NCI-H1092 treated with DMSO at 0.1 percent for 48 hours (cell line): ENCODE measurements around the gene OR5A1.
"Not testable (repeated sequence)": the region's sequence is repeated elsewhere in the genome, so short reads cannot be mapped to it uniquely, and the experiment has no call there.

ENCODE experiments used
- DNase-seq: peaks from one replicate; lab custom pipeline; 2025; lab: John Stamatoyannopoulos, UW

Gene OR5A1

DNA sequence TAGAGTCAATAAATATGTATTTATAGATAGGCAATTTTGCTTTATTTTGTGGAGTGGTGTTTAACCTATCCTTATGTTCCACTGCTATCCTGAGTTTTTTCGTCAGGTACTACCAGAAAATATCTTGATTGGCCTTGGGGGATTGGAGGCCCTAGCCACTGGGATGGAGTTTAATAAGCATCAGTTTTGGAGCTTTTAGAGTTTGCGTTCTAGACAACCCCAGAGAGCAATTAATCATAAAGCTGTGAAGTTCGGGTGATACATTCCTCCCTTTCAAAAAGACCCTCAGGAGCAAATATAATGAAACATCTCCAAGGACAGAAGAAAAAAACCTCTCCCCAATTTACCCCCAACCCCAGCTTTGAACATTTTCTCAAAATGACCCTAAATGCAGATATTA is at the start of gene OR5A1:
OR5A1 (plus strand) TSS at position 301 of the 400 bp plus-strand sequence. CDS start 6,700 bp downstream, outside the sequence.
- no peak for DNase-seq

GRCh38 chr11:59394186-59394585 is 42.1 kb upstream of the OR5A1 start:
- DNase-seq, result no peak

DNA sequence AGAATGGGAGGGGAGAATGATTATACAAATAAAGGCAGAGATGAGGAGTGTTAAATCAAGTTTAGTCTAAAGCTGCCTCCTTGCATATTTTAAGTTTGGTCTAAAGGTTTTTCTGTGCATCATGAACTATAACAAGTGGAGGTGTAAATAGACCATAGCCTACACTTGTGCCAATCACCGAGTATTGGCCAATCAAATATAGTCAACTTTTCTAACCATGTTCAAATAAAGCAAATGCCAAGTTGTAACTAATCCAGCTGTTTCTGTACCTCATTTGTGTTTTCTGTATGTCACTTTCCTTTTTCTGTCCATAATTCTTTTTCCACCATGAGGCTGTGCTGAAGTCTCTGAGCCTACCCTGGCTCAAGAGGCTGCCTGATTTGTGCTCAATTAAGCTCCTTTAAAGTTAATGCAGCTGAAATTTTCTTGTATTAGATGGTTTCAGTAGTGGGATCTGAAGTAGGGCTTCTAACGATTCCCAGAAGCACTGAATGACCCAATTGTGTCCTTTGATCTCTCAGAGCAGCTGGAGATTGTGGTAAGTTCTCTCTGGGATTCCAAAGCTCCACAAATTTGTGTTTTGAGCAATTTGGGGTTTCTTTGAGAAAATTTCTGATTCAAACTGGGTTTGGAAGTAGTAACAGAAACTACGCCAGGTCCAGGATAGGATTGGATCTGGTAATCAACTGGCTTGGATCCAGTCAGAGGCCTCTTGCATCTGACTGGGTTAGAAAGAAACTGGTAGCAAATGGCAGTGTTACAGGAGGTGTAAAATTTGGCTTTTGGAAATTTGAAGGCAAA is 35.6 kb upstream of the OR5A1 start:
- no peak for DNase-seq

DNA sequence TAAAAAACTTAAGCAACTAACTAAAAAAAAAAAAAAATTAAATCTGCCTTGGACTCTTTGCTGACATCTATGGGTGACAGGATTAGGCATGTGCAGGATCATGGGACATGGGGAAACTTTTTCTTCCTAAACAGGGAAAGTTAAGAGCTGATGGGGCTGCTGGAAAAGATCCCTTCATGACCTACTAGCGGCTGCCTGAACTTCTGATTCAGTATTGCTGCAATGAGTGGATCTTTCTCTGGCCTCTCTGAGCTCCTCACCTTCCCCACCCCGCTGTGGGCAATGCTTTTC is 35.1 kb upstream of the OR5A1 start:
- DNase-seq, result no peak

GRCh38 chr11:59403546-59403945 is 32.7 kb upstream of the OR5A1 start:
- no peak for DNase-seq

GRCh38 chr11:59413646-59414045 is 22.6 kb upstream of the OR5A1 start:
- no peak for DNase-seq

DNA sequence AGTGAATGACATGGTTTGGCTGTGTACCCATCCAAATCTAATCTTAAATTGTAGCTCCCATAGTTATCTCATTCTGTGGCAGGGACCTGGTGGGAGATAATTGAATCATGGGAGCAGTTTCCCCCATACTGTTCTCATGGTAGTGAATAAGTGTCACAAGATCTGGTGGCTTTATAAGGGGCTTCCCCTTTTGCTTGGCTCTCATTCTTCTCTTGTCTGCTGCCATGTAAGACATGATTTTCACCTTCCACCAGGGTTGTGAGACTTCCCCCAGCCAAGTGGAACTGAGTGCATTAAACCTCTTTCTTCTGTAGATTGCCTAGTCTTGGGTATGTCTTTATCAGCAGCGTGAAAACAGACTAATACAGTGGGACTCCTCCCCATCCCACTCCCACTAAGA is 21.2 kb upstream of the OR5A1 start:
- no peak for DNase-seq

DNA sequence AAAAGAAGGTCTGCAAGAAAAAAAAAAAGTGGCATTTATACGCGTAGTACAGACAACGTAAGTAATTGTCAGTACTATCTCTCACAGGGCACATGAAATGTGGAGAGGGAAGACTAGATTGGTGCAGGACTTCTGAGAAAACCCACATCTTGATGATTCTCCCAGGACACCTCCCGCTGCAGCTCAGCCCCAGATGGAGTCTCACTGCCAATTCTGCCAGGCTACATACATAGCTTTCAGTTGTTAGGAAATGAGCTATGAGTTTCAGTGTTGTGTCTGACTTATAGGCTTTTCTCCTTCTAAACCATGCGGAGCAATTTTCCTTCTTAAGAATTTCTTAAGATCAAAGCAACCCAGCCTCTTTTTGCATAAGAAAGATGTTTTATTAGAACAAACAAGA is 19.7 kb upstream of the OR5A1 start:
- no peak for DNase-seq

- no peak for DNase-seq
Measured at GRCh38 chr11:59417023-59417422, 19.2 kb upstream of the OR5A1 start.

- DNase-seq, result no peak
Measured at GRCh38 chr11:59418156-59418555, 18.1 kb upstream of the OR5A1 start.

GRCh38 chr11:59423835-59424234 is 12.4 kb upstream of the OR5A1 start:
- DNase-seq, result no peak

DNA sequence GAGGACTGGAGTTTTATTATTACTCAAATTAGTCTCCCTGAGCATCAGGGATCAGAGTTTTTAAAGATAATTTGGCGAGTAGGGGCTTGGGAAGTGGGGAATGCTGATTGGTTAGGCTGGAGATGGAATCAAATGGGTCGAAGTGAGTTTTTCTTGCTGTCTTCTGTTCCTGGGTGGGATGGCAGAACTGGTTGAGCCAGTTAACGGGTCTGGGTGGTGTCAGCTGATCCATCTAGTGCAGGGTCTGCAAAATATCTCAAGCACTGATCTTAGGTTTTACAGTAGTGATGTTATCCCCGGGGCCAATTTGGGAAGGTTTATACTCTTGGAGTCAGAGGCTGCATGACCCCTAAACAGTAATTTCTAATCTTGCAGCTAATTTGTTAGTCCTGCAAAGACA is 11.1 kb upstream of the OR5A1 start:
- DNase-seq, result no peak

- no peak for DNase-seq
Measured at GRCh38 chr11:59426361-59427067, 9.8 kb upstream of the OR5A1 start, which contains the start of gene OR5A2. OR5A2 (minus strand) TSS chr11:59426413; CDS start chr11:59422953, 3,460 bp downstream.

- DNase-seq, result no peak
Measured at GRCh38 chr11:59427068-59427382, 9.2 kb upstream of the OR5A1 start.

DNA sequence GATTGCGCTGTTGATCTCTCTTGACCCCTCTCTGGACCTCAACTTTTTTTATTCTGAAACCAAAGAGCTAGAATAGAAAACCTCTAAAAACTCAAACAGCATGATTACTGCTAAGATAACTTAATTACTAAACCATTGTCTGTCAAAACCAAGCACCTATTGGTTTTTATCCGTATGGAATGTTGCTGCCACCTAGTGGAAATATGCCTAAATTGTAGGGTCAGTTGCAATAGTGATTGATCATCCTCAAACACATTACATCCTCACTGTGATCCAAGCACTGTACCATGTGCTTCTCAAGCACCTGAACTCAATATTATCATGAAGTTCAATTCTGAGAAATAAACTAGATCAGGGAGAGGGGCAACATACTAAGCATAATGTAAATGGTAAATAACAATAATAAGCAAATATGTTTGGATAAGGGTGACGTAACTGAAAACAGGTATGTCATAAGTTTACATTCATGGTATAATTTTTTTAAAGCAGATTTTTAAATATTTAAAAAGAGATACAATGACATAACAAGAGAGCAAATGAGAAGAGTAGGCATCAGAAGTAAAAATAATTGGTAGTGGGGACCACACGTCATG is 6.2 kb upstream of the OR5A1 start:
- peak; percentile 43 for DNase-seq

- no peak for DNase-seq
Measured at GRCh38 chr11:59437770-59438169, 1.5 kb downstream of the OR5A1 start.

GRCh38 chr11:59445624-59446023 is 9.4 kb downstream of the OR5A1 start:
- not testable (repeated sequence) for DNase-seq

DNA sequence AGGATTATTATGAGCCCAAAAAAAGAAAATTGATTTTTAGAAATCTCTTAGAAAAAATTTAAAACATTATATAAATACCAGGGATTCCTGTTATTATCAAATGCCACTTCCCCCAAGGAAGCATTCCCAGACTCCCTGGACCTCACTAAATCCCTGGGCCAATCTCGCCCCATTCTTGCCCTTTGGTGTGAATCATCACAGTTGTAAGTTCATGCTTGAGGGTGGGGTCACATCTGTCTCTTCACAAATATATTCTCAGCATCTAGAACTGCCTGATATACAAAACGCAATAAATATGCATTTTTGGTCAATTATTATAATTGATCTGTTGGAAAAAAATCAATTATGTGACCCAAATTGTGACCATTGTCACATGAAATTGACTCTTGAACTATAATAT is 12.2 kb downstream of the OR5A1 start:
- DNase-seq, result no peak

DNA sequence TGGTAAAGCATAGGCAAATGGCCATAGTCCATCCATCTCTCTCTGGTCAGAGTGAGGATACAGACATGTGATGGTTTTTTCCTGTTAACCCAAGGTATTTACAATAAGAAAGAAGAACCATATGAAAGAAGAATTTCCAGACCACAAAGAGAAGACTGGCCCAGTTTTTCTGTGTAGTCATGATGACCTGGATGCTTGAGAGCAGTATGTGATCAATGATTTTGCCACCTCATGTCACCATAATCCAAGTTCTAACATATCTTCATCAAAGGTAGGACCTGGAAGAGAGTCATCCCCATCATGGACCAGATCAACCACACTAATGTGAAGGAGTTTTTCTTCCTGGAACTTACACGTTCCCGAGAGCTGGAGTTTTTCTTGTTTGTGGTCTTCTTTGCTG is 20.4 kb downstream of the OR5A1 start, which contains the start of gene OR4D6:
OR4D6 (plus strand) TSS at position 301 of the 400 bp plus-strand sequence; CDS start at position 301, 0 bp downstream.
- DNase-seq, result no peak

GRCh38 chr11:59459916-59460315 is 23.6 kb downstream of the OR5A1 start:
- no peak for DNase-seq

- no peak for DNase-seq
Measured at GRCh38 chr11:59463190-59463641, 26.9 kb downstream of the OR5A1 start.

GRCh38 chr11:59473015-59473414 is 36.7 kb downstream of the OR5A1 start, which contains the start of gene OR4D10:
OR4D10 (plus strand) TSS chr11:59473315; CDS start chr11:59477430, 4,115 bp downstream.
- no peak for DNase-seq

- no peak for DNase-seq
Measured at GRCh38 chr11:59475176-59475575, 38.9 kb downstream of the OR5A1 start.
